Esophagus squamous epithelium (tissue), 4 donors: ENCODE measurements around the gene TIGD2.

Experiments
- POLR2A ChIP-seq, 4 donors: fragments of 450-650 bp; IDR thresholded peaks; one replicate each; pipeline ENCODE4 v1.6.1; 2017; ENCODE audit warnings: antibody characterized with exemption in 4 of 4, mild to moderate bottlenecking in 4 of 4, moderate library complexity in 3 of 4
- TF ChIP-seq, protein P1 (sequence below), 6 experiments: fragments of 450-650 bp in 4 of 6; fragments of 200-600 bp in 2 of 6; sonication (generic) in 2 of 6; IDR thresholded peaks; one replicate each; pipeline ENCODE4 v1.5.1; 2016 to 2019; ENCODE audit warnings: antibody characterized with exemption in 6 of 6, mild to moderate bottlenecking in 4 of 6, moderate library complexity in 4 of 6

DNA sequence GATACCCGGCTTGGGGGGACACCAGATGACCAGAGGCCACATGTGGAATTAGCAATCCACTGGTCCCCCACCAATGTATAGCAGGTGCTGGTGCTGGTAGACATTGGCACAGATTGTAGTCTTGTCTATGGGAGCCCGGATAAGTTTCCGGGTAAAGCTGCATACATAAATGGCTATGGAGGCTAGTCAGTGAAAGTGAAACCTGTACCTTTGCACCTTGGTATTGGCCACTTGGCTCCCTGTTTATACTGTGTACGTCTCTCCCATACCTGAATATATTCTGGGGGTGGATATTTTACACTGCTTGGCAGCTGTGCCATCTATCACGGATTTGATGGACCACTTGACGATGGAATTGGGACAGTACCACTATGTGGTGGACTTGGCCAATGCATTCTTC lies 5.6 kb upstream of the TIGD2 start:
- TF ChIP-seq, protein P1, sequence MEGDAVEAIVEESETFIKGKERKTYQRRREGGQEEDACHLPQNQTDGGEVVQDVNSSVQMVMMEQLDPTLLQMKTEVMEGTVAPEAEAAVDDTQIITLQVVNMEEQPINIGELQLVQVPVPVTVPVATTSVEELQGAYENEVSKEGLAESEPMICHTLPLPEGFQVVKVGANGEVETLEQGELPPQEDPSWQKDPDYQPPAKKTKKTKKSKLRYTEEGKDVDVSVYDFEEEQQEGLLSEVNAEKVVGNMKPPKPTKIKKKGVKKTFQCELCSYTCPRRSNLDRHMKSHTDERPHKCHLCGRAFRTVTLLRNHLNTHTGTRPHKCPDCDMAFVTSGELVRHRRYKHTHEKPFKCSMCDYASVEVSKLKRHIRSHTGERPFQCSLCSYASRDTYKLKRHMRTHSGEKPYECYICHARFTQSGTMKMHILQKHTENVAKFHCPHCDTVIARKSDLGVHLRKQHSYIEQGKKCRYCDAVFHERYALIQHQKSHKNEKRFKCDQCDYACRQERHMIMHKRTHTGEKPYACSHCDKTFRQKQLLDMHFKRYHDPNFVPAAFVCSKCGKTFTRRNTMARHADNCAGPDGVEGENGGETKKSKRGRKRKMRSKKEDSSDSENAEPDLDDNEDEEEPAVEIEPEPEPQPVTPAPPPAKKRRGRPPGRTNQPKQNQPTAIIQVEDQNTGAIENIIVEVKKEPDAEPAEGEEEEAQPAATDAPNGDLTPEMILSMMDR (IDR thresholded peaks at IDR 0.05): no peak
- TF ChIP-seq POLR2A (IDR thresholded peaks at IDR 0.05): no peak
